ENCODE data around the gene CHMP1A. TPM values are rescaled to one million over a fixed set of nuclear protein-coding genes. Genes with fewer than 3 reads are reported as not detected.

CHMP1A gene
- total RNA-seq, 2 donors from 2014 or later, result 63.0 to 77.2 TPM

DNA sequence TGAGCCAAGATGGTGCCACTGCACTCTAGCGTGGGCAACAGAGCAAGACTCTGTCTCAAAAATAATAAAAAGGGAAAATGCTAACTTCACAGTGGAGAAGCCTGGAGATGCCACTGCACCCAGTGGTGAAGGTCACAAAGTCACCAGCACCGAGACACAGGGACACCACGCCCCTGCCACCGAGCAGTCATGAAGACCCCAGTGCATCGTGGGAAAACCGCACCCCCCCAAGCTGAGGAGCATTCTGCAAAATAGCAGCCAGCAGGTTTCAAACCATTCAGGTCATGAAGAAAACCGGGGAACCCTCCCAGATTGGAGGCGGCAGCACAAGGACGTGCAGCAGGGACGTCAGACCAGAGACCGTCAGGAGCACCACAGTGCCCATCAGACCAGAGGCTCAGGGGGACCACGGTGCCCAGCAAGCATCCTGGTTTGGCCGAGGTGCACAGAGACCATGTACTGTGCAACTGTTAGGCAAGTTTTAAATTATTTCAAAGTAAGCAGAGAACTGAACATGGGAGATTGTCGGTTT, 13.7 kb downstream of the CHMP1A start:
- Histone ChIP-seq H3K27me3 (replicated peaks; ENCODE audit: insufficient read depth) (no peaks in the 10 kb centered on the region), H3K36me3 (peaks cover 28% of the 10 kb centered on the region), H3K27ac (no peak overlapping the region), H3K9me3 (no peaks in the 10 kb centered on the region), H3K4me3 (no peak overlapping the region), H3K4me1 (ENCODE audit: control insufficient read depth in 1 of 2, low read depth in 2 of 2) (peaks cover 5% of the 10 kb centered on the region in 2 donors)
- no peak for TF ChIP-seq CTCF (IDR thresholded peaks at IDR 0.05)
- ATAC-seq (ENCODE audit: insufficient number of reproducible peaks, low FRiP score, low read depth), result no peak
- no peak for DNase-seq (ENCODE audit: low spot score)

DNA sequence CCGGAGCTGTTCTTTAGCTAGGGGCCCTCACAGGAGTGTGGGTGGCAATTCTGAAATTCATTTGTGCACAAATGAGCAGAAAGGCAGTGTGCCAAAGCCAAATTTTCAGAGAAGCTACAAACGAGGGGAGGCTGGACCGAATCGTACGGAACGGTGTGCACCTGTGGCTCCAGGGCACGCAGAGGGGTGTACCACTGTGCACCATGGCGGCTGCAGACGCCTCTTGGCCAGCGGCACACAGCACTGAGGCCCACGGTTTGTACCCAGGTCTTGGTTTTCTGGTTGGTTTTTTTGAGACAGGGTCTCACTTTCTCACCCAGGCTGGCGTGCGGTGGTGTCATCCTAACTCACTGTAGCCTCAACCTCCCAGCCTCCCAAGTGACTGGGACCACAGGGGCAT, 14.9 kb downstream of the CHMP1A start:
- no peaks in the 10 kb centered on the region for H3K27me3 ChIP-seq (replicated peaks; ENCODE audit: insufficient read depth)
- no peaks in the 10 kb centered on the region for H3K9me3 ChIP-seq
- H3K36me3 ChIP-seq, result peaks cover 23% of the 10 kb centered on the region
- DNase-seq (ENCODE audit: low spot score) (no peak), ATAC-seq (ENCODE audit: insufficient number of reproducible peaks, low FRiP score, low read depth) (no peak)
- no peak for TF ChIP-seq CTCF (IDR thresholded peaks at IDR 0.05)
- H3K27ac ChIP-seq, result no peak overlapping the region
- peaks cover 5% of the 10 kb centered on the region in 2 donors for H3K4me1 ChIP-seq (ENCODE audit: control insufficient read depth in 1 of 2, low read depth in 2 of 2)
- H3K4me3 ChIP-seq, result no peak overlapping the region

- no peak for TF ChIP-seq CTCF (IDR thresholded peaks at IDR 0.05)
- DNase-seq (ENCODE audit: low spot score) (no peak), ATAC-seq (ENCODE audit: insufficient number of reproducible peaks, low FRiP score, low read depth) (no peak)
- H3K36me3 ChIP-seq, result peaks cover 16% of the 10 kb centered on the region
- no peak overlapping the region for H3K27ac ChIP-seq
- H3K4me1 ChIP-seq (ENCODE audit: control insufficient read depth in 1 of 2, low read depth in 2 of 2), result peaks cover 5% of the 10 kb centered on the region in 2 donors
- no peaks in the 10 kb centered on the region for H3K27me3 ChIP-seq (replicated peaks; ENCODE audit: insufficient read depth)
- peak overlapping the region; percentile 71 for H3K4me3 ChIP-seq
- H3K9me3 ChIP-seq, result no peaks in the 10 kb centered on the region
Measured at GRCh38 chr16:89641458-89642119, 15.9 kb downstream of the CHMP1A start.

DNA sequence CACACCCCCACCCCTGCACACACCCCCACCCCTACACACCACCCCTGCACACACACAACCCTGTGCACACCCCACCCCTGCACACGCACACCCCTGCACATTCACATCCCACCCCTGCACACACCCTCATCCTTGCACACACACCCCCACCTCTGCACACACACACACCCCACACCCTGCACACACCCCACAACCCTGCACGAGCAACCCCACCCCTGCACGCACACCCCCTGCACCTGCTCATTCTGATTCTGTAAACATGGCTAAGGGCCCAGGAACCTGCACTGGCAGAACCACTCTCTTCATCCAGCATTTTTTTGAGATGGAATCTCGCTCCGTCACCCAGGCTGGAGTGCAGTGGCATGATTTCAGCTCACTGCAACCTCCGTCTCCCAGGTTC, 18.1 kb downstream of the CHMP1A start:
- no peak for ATAC-seq (ENCODE audit: insufficient number of reproducible peaks, low FRiP score, low read depth)
- Histone ChIP-seq H3K9me3 (no peaks in the 10 kb centered on the region), H3K36me3 (no peaks in the 10 kb centered on the region), H3K4me1 (ENCODE audit: control insufficient read depth in 1 of 2, low read depth in 2 of 2) (peaks cover 5% of the 10 kb centered on the region in 2 donors), H3K4me3 (no peak overlapping the region), H3K27me3 (replicated peaks; ENCODE audit: insufficient read depth) (no peaks in the 10 kb centered on the region), H3K27ac (no peak overlapping the region)
- TF ChIP-seq CTCF (IDR thresholded peaks at IDR 0.05), result no peak
- DNase-seq (ENCODE audit: low spot score), result no peak

GRCh38 chr16:89638455-89638854, 19.1 kb downstream of the CHMP1A start:
- DNase-seq (ENCODE audit: low spot score) (no peak), ATAC-seq (ENCODE audit: insufficient number of reproducible peaks, low FRiP score, low read depth) (no peak)
- no peaks in the 10 kb centered on the region for H3K36me3 ChIP-seq
- no peak for TF ChIP-seq CTCF (IDR thresholded peaks at IDR 0.05)
- H3K27me3 ChIP-seq (replicated peaks; ENCODE audit: insufficient read depth), result no peaks in the 10 kb centered on the region
- H3K9me3 ChIP-seq, result no peaks in the 10 kb centered on the region
- H3K27ac ChIP-seq, result no peak overlapping the region
- no peak overlapping the region for H3K4me3 ChIP-seq
- H3K4me1 ChIP-seq (ENCODE audit: control insufficient read depth in 1 of 2, low read depth in 2 of 2), result peaks cover 5% of the 10 kb centered on the region in 2 donors

Data from thoracic aorta (tissue), 2 donors.